NCI-H187 (cell line): ENCODE results near the gene SHISA2.

ENCODE experiments used
- DNase-seq, 2 experiments: peaks; one replicate each; lab custom pipeline; 2025; lab: John Stamatoyannopoulos, UW

Gene SHISA2

GRCh38 chr13:26017932-26018665, 33.7 kb downstream of the SHISA2 start:
- DNase-seq = no peak

- DNase-seq = no peak
These were observed 34.5 kb downstream of the SHISA2 start for GRCh38 chr13:26017196-26017921.

- no peak for DNase-seq
These were observed 35.6 kb downstream of the SHISA2 start for GRCh38 chr13:26016189-26016588.

- no peak for DNase-seq
These were observed 36.3 kb downstream of the SHISA2 start for GRCh38 chr13:26015271-26016125.

- DNase-seq = no peak
These were observed 38.8 kb downstream of the SHISA2 start for GRCh38 chr13:26012995-26013394.

- no peak for DNase-seq
These were observed 39.6 kb downstream of the SHISA2 start for GRCh38 chr13:26011996-26012821.

GRCh38 chr13:26011208-26011573, 40.6 kb downstream of the SHISA2 start:
- no peak for DNase-seq

- no peak for DNase-seq
These were observed 41.2 kb downstream of the SHISA2 start for GRCh38 chr13:26010487-26011207.

GRCh38 chr13:26007261-26008125, 44.3 kb downstream of the SHISA2 start:
- no peak for DNase-seq
